HG02588 (cell line): Measurements from ENCODE around the gene SNX17.
"Not testable (repeated sequence)": the region's sequence is repeated elsewhere in the genome, so short reads cannot be mapped to it uniquely, and the experiment has no call there.

Experiments
- ATAC-seq: cut with Tn5 transposase; IDR thresholded peaks from one replicate; pipeline ENCODE4 v1.9.1; 2021; ENCODE audit warnings: mild to moderate bottlenecking, moderate library complexity; ENCODE audit not compliant: unreplicated experiment

Gene SNX17

DNA sequence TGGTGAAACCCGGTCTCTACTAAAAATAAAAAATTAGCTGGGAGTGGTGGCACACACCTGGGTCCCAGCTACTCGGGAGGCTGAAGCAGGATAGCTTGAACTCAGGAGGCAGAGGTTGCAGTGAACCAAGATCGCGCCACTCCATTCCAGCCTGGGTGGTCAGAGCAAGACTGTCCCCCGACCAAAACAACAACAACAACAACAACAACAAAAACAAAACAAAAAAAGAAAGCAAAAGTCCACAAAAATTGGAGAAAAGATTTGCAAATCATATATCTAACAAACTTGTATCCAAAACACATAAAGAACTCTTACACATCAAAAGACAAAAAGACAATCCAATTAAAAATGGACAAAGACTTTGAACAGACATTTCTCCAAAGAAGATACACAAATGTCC lies 28.5 kb downstream of the SNX17 start:
- ATAC-seq = no peak

DNA sequence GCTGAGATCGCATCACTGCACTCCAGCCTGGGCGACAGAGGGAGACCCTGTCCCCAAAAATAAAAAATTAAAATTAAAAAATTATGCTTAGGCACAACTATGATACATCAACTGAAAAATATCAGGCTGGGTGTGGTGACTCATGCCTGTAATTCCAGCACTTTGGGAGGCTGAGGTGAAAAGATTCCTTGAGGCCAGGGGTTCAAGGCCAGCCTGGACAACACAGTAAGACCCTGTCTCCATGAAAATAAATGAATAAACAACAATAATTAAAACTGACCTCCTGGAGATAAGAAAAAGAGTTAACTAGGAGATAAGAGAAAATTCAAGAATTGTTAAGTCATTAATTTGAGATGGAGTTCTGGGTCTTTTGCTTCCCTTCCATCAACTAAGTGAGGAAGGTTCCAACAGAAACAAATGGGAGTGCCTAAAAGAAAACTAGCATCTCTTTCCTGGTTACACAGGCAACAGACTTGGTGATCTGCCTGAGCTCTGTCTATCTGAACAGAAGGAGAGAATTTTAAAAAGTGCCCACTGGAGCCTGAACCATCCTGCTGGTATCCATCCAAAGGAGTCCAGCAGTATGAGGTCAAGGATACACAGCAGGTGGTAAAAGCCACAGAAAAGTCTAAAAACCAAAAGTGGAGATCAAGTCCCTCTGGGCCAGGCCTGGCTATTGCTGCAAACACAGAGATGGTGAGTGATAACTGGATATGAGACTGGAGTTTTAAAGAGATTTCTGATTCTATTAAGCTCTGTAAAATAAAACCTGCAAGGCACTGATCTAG lies 30.1 kb downstream of the SNX17 start:
- ATAC-seq = no peak

DNA sequence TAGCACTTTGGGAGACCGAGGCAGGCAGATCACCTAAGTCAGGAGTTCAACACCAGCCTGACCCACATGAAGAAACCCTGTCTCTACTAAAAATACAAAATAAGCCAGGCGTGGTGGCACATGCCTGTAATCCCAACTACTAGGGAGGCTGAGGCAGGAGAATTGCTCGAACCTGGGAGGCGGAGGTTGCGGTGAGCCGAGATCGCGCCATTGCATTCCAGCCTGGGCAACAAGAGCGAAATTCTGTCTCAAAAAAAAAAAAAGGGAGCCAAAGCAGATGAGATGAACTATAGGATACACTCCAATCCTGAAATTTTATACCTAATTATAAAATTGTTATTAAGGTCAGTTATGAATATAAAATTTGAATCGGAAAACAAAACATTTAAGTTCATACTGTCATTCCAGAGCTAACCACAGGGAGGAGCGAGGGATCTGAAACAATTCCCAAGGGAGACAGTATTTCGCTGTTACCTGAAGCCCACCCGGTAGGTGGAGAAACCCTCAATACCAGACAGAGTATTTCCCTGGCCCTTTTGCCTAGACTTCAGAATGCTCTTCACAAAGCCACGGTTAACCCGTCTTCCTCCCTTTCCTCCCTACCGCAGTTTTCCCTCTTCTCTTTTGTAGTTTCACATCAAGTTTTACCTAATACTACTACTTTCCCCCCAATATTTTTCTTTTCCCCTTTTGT lies 37.5 kb downstream of the SNX17 start:
- ATAC-seq = no peak

- peak; percentile 30 for ATAC-seq
Observed at GRCh38 chr2:27408601-27409320, 38.3 kb downstream of the SNX17 start.

DNA sequence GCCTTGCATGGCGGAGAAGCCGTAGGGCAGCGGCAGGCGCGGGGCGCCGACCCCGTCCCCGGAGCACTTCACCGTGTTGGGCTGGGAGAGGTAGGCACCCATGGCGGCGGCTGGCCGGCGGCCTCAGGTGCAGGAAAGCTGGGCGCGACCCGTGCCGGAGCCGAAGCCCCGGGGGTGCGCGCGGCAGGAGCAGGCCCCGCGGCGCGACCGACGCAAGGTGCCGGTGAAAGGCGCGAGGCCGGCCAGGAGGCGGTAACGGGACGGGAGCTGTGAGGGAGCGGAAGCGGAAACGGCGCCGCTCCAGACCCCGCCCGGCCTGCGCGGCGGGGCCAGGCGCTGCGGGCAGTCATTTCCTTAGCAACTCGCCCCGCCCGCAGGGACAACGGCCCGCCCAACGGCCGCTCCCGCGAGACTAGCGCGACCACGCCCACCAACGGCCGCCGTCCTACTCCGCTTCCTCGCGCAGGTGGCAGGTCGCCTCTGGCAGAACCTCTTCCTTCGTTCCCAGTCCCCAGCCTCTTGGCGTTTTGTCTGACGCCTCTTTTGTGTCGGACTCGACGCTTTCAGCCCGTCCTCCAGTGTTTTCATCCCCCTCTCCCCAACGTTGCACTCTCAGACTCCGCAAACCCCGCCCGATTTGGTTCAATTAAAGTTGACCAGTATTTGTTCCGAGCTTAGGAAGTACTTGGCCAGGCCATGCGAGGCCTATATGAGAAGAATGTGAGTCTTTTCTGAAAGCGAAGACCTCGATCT lies 39.1 kb downstream of the SNX17 start, which contains the start of gene PPM1G:
TSS of gene PPM1G (minus strand) at position 271 of the 753 bp plus-strand sequence. CDS start at position 102, 169 bp downstream.
- ATAC-seq = peak; percentile 93

DNA sequence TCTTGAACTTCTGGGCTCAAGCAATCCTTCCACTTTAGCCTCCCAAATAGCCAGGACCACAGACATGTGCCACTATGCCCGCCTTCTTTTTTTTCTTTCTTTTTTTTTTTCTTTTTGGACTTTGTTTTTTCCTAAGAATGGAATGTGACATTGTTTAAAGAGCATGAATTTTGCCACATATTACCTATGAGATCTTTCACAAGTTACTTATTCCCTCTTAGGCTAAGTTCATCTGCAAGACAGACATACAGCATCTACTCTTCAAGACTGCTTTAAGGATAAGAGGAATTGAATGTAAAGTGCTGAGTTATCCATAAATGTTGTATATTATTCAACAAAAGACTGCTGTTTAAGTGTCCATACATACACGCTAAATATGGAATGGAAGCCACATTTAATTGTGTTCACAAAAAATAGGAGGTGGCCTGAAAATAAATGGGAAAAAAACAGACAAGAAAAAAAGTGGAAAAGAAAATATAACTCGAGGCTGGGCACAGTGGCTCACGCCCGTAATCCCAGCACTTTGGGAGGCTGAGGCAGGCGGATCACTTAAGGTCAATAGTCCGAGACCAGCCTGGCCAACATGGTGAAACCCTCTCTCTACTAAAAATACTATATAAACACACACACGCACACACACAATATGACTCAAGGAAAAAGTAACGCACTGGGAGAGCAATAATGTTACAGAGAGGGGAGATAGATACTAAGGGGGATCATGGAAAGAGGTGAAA lies 42.2 kb downstream of the SNX17 start:
- ATAC-seq = no peak

- ATAC-seq = no peak
Observed at GRCh38 chr2:27416151-27416550, 45.7 kb downstream of the SNX17 start.

DNA sequence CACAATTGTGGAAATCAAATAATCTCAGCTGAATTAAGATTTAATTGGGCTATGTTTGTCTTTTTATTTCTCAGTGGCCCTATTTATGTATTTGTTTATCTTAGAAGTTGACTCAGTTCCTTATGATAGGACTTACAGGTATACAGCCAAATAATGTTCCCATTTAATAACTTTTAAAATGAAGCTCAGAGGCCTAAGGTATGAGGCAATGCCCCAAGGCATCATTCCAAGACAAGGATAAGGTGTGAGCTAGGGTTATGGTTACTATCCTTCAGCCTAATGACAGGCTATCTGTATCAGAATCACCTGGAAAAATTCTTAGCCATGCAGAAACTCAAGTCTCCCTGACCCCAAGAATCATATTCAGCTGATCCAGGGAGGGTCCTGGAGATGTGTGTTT lies 50.6 kb downstream of the SNX17 start:
- ATAC-seq = no peak

DNA sequence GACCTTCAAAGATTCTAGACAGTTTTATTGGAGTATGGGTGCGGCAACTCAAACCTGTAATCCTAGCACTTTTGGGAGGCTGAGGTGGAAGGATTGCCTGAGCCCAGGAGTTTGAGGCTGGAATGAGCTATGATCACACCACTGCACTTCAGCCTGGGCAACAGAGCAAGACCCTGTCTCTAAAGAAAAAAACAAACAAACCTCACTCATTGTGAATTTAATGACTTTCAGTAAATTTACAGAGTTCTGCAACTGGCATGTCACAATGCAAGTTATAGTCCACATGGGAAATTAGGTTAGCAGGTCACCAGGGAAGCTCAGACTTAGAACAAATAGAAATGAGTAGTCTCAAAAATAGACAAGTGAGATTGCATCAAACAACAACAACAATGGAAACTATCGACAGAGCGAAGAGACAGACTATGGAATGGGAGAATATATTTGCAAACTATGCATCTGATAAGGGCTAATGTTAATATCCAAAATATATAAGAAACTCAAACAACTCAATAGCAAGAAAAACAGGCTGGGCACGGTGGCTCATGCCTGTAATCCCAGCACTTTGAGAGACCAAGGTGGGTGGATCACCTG lies 51.3 kb downstream of the SNX17 start:
- ATAC-seq = no peak

DNA sequence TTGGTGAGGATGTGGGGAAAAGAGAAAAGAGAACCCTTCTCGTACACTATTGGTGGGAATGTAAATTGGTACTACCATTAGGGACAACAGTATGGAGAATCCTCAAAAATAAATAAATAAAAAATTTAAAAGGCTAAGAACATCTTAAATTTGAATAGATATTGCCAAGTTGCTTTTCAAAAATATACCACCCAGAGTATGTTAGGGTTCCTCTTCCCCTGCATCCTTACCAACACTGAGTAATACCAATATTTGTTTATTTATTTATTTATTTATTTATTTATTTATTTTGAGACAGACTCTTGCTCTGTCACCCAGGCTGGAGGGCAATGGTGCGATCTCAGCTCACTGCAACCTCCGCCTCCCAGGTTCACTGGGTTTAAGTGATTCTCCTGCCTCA lies 52.5 kb downstream of the SNX17 start:
- ATAC-seq = no peak

GRCh38 chr2:27425039-27425438 lies 54.6 kb downstream of the SNX17 start:
- not testable (repeated sequence) for ATAC-seq
